Kidney capillary endothelial cell (primary cell): ENCODE measurements around the gene DMAP1.
"Not testable (repeated sequence)": the region's sequence is repeated elsewhere in the genome, so short reads cannot be mapped to it uniquely, and the experiment has no call there.

Source experiments
- DNase-seq: peaks from one replicate; pipeline ENCODE4 v3.0.0-alpha.2; 2018; ENCODE audit warnings: low spot score

The DMAP1 gene, protein sequence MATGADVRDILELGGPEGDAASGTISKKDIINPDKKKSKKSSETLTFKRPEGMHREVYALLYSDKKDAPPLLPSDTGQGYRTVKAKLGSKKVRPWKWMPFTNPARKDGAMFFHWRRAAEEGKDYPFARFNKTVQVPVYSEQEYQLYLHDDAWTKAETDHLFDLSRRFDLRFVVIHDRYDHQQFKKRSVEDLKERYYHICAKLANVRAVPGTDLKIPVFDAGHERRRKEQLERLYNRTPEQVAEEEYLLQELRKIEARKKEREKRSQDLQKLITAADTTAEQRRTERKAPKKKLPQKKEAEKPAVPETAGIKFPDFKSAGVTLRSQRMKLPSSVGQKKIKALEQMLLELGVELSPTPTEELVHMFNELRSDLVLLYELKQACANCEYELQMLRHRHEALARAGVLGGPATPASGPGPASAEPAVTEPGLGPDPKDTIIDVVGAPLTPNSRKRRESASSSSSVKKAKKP

DNA sequence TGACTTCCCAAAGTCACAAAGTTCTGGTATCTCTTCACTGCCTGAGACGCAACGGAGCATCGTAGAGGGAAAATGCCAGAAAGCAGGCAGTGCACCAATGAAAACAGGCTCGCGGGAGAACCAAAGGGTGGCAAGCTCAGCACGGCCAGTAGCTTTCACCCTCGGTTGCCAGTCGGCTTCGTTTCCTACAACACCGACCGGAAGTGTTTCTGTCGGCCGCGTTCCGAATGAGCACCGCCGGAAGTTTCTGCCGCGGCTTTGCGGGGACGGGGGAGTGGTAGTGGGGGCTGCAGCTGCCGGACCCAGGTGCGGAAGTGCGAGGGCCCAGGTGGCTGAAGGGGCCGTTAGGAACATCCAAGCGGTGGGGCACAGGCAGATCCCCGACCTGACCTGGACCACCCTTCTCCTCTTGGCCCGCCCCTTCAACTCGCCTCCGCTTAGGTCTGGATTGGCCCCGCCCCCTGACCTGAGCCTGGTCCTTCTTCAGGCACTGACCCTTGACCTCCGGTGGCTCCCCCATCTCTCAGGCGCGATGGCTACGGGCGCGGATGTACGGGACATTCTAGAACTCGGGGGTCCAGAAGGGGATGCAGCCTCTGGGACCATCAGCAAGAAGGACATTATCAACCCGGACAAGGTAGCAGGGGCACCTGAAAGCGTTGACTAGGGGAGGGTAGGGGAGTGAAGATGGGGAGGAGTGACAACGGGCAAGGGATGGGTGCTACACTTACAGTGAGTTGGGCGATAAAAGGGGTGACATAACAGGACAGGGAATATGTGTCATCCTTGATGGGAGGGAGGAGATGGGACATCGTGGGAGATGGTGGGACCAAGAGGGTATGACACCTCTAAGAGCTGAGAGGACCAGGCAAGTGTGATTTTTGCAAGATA, at the start of gene DMAP1:
Gene DMAP1, plus strand, starts transcription at position 250 of the 891 bp plus-strand sequence. Its CDS starts 283 bp downstream, at position 533.
- DNase-seq, result peak; percentile 76

DNA sequence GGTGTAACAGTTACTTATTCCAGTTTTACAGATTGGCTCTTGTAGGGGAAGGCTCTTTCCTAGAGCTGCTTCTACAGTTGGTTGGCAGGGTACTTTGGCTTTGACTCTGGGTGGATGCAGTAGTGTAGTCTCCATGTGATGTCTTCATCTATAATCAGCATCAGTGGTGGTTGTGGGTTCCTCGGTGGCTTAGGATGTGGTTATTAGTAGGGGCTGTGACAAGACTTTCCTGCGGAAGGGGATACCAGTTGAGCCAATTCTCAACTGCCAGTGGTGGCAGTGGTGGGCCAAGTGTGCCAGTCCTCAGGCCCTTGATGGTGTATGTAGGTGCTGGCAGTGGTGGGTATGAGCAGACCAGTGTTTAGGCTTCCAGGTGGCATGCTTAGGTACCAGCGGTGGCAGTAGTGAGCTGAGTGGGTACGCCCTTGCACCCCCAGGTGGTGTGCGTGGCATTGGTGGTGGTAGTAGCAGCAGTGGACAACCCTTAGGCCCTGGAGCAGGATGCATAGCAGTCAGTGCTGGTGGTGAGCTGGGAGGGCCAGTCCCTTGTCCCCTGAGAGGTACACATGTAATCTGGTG, 44.7 kb upstream of the DMAP1 start:
- DNase-seq, result no peak

DNA sequence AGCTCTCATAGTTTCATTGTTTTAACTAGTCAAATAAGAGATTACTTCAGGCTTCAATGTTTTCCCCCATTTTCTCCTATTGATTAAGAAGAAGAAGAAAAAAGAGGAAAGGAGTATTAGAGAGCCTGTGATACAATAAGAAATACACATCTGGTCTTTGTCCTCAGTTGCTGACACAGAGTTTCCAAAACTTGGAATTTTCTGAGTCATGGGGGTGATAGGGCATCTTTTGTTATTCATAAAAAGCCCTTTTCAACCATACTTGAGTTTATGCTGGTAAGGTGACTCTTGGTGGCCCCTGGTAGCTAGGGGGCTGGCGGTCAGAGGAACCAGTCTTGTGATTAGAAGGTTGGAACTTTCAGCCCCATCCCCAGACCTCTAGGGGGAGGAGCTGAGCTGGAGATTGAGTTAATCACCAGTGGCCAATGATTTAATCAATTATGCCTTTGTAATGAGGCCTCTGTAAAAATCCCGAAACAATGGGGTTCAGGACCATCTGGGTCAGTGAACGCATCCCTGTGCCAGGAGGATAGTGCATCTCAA, 42.9 kb upstream of the DMAP1 start:
- DNase-seq, result no peak

DNA sequence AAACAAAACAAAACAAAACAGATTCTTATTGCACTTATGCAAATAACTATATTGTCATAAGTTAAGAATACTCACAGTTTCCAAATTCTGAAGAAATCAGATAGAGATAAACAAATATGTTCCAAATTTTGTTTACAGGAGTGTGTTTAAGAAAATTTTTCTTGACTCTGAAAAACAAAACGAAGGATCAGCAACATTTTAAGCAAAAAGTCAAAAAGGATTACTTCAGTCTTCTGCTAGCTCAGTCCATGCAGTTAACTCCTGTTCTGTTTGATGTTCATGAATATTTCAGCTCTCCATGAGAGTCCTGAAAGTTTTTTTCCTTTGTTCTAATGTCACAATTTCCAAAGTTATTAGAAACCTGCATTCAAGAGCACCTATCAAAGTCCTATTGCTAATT, 38.6 kb upstream of the DMAP1 start:
- DNase-seq, result no peak

DNA sequence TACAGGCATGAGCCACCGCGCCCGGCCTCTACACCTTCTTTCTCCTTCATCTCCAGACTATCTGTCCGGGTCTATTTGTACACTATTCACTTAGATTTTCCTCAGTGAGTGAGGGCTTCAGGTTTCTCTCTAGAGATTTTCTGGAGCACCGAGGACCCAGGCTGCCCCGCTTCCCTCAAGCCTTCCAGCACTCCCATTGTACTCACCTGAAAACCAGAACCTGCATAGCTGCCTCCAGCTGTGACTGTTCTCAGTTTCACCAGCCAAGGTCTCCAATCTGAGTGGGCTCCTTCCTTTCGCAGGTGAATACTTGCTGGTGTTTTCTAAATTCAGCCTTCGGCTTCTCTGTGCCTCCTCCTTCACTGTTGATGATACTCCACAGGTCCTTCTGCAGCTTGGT, 12.9 kb upstream of the DMAP1 start:
- DNase-seq, result no peak

DNA sequence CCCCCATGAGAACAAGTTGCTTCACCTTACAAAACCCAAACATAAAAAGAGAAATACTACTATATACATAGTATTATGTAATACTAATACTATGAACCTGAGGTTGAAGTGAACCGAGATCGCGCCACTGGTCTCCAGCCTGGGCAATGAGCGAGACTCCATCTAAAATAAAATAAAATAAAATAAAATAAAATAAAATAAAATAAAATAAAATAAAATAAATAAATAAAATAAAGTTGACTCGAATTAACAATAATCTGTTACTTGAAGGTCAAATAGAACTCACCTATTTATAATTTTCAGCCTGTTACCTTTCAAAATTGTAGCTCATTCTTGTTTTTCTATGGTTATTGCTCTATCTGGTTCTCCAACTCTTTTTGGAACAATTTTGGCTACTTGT, 6.7 kb upstream of the DMAP1 start:
- not testable (repeated sequence) for DNase-seq

DNA sequence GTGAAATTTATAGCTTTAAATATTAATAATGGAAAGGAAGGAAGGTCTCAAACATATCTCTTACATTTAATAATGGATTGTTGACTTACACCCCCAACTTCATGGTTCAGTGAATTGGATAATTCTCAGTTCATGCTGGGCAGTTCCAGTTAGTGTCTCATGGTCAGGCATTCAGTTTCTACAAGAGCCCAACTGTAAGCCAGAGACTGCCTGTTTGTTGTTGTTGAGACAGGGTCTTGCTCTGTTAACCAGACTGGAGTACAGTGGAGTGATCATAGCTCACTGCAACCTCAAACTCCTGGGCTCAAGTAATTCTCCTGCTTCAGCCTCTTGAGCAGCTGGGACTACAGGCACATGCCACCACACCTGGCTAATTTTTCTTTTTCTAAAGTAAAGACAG, 5.0 kb upstream of the DMAP1 start:
- DNase-seq, result no peak

DNA sequence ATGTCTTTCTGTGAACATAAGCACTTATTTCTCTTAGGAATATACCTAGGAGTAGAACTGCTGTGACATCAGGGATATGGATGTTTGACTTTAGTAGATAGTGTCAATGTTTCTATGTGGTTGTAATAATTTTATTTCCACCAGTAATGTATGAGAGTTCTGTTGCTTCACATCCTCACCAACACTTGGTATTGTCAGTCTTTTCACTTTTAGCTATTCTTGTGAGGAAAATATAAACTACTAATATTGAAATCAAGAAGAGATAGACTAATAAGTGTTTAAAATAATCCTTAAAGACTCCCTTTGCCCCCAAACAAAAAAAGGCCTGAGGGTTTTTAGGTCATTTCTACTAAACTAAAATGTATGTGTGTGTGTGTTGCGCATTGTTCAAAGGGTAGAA, 2.7 kb upstream of the DMAP1 start:
- DNase-seq, result no peak

DNA sequence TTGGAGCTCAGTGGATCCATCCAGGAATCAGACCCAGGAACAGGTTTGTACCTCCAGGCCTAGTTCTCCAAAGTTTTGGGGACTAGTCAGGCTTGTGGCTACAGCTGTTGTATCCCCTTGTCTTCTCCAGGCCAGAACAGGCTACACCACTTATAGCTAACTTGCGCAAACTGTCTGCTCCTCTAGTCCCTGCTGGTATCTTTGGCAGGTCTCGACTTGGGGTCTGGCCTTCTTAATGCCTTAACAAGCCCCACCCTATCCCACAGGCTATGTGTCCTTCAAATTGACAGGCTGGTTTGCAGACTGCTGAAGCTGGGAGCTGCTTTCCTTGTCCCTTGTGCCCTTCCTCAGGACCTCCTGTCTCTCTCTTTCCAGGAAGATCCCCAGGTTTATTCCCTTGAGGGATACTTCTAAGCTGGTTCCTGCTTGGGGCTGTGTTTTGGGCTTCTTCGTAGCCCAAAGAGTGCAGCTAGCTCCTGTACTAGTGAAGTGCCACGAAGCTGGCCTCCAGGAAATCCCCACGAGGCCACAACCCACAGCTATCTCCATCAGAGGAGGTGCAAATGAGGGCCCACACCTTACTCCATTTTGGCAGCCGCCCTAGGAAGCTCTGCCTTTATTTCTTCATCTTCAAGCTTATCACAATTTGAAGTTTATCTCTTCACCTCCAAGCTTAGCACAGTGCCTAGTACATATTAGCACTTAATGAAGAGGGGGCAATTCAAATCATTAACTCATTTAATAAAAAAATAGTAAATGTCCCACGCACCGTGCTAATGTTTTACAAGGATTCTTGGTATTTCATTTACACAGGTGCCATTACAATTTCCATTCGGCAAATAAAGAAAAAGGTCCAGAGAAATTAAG, 683 bp upstream of the DMAP1 start:
- DNase-seq, result no peak

DNA sequence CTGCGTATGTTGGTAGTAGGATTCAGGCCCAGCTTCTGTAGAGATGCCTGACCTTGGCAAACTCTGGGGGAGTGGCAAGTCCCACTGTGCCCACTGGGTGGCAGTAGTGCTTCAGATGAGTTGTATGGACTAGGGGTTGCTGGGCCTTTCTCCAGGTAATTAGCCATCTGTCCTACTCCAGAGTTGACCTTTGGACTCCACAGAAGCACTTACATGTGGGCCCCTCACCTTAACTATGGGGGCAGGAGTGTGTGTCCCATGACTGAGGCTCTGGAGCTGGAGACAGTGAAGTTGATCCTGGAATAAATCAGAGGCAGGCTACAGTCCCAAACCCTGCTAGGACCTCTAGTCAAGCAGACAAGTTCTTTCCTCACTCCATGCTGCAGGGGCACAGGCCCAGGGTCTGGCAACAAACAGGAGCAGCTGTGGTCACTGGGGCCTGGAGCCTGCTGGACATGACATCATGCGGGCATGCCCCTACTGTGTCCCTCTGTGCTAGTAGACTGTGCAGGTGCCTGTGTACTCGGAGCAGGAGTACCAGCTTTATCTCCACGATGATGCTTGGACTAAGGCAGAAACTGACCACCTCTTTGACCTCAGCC, 4.6 kb downstream of the DMAP1 start:
- peak; percentile 63 for DNase-seq

DNA sequence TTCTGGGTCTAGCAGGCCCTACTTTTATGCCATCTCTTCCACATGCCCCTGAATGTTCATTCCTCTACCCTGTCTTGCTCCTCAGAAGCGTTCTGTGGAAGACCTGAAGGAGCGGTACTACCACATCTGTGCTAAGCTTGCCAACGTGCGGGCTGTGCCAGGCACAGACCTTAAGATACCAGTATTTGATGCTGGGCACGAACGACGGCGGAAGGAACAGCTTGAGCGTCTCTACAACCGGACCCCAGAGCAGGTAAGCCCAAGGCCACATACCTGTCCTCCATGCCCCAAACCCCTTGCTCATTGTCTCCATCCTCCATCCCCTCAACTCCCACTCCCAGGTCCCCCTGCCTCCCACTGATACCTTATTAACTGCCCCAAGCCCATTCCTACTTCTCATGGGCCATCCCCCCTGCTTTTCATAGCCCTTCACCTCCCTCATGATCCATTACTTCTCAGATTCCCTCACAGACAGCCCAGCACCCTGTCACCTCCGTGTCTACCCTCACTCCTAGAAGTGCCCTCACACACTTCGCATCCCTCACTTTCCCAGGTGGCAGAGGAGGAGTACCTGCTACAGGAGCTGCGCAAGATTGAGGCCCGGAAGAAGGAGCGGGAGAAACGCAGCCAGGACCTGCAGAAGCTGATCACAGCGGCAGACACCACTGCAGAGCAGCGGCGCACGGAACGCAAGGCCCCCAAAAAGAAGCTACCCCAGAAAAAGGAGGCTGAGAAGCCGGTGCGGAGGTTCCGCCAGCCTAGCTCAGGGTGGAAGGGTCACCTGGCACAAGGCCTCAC, 5.4 kb downstream of the DMAP1 start:
- DNase-seq, result no peak

DNA sequence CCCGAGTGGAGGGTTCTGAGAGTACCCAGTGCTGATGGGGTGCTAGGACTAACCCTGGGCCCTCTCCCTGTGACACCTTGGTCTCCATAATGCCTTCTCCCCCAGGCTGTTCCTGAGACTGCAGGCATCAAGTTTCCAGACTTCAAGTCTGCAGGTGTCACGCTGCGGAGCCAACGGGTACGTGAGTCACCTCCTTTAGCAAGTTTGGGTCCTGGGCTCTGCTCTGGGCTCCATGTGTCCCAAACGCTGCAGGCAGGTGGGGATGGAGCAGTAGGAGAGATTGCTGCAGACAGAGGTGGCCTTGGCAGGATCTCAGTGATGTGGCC, 6.0 kb downstream of the DMAP1 start:
- DNase-seq, result no peak

DNA sequence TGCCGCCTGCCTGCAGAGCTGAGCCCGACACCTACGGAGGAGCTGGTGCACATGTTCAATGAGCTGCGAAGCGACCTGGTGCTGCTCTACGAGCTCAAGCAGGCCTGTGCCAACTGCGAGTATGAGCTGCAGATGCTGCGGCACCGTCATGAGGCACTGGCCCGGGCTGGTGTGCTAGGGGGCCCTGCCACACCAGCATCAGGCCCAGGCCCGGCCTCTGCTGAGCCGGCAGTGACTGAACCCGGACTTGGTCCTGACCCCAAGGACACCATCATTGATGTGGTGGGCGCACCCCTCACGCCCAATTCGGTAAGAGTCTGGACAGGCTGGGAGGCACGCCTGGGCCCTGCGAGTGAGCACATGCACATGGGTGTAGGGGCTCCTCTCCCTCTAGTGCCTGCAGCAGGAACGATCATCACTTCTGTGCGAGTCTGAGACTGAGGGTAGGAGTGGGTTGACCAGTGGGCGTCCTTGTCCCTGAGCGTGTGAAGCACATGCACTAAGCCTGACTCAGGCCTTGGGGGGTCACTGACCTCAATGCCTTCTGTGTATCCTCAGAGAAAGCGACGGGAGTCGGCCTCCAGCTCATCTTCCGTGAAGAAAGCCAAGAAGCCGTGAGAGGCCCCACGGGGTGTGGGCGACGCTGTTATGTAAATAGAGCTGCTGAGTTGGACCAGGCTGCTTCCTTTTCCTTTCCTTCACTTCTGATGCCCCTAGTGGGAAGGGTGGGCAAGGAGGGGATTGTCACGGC, 6.9 kb downstream of the DMAP1 start:
- DNase-seq, result no peak

DNA sequence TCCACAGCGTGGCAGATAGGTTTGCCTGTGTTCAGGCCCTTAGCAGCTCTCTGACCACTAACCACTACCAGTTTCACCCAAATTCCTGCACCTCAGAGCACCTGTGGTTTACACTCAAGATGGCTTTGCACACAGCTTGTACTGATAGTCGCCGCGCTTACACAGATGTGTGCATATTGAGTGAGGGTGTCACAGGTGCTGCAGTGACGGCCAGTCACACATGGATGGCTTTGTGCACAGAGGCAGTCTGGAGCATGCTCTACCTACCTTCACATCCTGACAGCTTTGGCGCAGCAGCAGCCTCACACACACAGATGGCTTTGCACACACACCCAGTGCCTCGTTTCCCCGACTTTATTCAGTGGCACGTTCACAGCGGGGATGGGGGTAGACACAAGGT, 7.5 kb downstream of the DMAP1 start:
- DNase-seq, result no peak

DNA sequence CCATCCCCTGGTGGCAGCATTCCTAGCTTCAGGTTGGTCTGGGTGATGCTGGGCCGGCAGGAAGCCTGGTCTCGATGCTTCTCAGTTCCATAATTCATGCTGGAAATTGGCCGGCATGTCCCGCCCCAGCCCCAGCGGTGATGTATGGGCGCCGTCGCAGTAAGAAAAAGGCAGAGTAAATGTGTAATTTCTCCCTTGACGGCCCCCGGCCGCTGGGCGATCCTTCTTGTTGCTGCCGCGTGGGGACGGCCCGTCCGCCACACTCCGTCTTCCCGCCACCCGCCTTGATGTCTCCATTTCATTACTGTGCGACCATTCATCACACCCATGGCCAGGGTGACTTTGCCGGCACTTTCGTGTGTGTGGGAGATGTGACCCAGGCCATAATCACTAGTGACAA, 8.5 kb downstream of the DMAP1 start:
- DNase-seq, result no peak

DNA sequence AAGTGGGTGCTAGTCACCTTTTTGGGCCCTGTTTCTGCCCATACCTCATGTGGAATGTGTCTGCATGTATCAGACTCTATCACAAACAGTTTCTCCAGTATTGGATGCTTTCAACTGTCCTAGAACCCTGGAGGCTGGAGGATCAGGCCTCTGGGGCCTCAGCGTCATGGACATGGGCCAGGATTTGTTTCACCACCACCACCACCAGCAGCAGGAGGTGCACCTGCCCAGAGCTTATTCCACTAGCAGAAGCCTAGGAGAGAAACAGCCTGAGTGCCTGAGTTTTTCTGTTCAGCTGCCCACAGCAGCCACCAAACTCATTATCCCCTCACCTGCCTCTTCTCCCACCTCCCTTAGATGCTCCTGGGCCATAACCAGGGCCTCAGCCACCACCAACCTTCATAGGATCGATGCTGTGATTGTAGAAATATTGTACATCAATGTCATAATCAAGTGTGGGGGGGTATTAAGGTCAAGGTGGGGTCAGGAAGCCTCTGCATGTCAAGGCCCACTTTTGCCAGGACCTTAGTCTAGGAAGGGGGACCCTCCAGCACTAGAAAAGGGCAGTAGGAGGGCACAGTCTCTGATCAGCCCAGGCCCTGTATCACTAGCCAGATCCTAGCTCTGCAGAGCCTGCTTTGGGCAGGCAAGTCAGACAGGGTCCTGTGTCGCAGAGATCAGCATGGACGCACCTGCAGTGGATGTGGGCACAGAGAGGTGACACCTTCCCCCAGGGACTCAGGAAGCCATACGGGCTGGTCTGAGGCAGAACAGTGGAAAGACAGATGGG, 9.3 kb downstream of the DMAP1 start:
- DNase-seq, result no peak

DNA sequence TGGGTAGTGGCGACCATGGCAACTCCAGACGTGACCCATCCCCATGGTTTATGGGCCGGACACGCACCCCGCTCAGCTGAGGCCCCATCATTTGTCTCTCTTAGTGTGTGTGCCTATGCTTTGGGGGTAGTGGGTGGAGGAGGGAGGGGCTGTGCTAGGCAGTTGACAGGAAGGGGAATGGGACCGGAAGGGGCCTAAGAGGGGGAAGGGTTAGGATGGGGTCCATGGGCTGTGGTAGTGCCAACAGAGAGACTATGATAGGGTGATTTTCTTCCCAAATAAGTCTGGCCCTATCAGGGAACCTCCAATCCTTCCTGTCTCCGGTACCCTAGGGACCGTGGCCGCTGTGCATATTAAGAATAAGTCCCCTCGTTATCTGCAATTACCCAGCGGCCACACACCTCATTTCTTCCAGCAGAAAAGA, 9.9 kb downstream of the DMAP1 start:
- no peak for DNase-seq

DNA sequence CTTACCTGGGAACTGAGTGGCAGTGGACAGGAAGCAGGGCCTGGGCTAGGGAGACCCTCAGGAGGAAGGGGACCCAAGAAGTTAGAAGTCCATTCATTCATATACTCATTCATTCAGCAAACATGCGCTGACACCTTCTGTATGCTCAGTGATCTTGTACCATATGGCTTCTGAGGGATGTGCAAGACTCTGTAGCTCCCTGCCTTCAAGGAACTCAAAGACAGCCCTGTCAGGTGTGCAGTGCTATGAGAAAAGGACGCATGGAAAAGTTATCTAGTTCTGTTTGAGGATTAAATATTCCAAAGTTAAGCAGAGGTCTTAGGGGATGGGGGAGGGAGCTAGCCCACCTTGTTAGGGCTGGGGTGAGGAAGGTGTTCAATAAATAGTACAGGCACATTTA, 12.5 kb downstream of the DMAP1 start:
- no peak for DNase-seq

DNA sequence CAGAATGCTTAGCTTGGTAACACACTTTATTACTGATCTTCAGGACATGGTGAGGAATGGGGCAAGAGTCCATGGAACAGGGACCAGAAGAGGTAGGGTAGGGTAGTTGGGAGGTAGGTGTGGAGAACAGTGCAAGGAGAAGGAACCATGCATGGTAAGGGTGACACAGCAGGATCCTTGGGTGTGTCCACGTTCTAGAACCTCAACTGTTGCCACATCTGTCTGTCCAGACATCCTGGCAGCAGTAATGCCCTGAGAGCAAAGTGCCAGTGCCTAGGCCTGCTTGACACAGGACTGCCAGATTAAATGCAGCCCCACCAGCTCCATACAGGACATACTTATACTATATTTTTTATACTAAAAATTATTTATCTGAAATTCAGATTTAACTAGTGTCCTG, 13.9 kb downstream of the DMAP1 start:
- DNase-seq, result no peak
